HG02870 (cell line): ENCODE data around the gene CISTR.

Source experiments
- ATAC-seq: cut with Tn5 transposase; IDR thresholded peaks from one replicate; pipeline ENCODE4 v1.9.1; 2021; ENCODE audit warnings: mild to moderate bottlenecking, moderate library complexity; ENCODE audit not compliant: unreplicated experiment

The CISTR gene

DNA sequence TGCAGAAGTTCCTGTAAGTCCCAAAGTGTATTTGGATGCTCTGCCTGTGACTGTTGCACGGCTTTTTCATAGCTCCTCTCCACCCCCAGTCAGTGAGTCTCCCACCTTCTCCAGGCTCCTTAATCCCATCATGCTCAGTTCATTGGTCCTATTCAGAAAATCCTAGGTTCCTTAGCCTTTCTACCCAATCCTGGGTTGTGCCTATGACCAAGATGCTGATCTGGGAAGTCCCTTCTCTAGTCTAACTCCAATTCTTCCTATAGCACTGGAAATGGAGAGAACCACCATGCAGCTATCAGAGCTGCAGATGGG is 7.7 kb downstream of the CISTR start:
- ATAC-seq: no peak

- no peak for ATAC-seq
Measured at GRCh38 chr12:53743266-53744129, 8.3 kb downstream of the CISTR start.

GRCh38 chr12:53740130-53740491 is 11.7 kb downstream of the CISTR start:
- no peak for ATAC-seq

DNA sequence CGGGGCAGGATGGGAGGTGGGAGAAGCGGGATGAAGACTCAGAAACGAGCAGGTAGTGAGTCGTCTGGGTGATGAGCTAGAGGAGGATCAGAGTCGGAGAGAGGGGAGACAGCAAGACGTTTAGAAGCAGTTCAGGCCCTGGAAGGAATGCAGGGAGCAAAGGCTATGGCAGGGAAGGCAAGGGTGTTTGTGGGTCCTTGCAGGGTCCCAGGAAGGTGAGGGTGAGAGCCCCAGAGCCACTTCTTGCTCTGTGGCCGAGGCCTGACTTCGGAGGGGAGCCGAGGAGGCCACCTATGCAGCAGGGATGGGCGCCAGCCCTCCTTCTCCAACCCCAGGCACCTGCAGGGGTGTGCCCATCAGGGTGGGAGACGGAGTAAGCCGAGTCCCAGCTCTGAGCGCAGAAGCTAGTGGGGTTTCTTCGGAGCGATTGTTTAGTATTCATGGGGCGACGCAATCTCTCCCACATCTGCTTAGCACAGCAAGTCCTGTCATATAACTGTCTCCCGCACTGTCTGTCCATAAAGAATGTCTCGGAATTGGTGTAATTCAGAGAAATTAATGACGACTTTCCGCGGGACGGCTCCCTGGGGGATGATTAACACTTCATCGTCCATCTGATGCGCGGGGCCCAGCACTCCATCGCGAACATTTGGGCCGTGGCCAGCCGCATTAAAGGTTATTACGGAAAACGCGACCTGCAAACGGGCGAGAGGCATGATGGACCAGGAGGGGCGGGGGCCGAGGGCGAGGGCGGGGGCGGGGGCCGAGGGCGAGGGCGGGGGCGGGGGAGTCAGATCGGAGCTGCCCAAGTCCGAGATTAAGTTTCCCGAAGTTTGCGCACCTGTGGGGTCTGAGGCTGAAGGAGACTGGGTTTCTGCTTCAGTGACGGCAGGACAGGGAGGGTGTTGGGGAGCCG is 12.3 kb downstream of the CISTR start:
- ATAC-seq: no peak

GRCh38 chr12:53738406-53739213 is 13.2 kb downstream of the CISTR start:
- ATAC-seq: no peak

- no peak for ATAC-seq
Measured at GRCh38 chr12:53737951-53738405, 13.8 kb downstream of the CISTR start.

- no peak for ATAC-seq
Measured at GRCh38 chr12:53737093-53737808, 14.5 kb downstream of the CISTR start.

GRCh38 chr12:53736592-53736991 is 15.2 kb downstream of the CISTR start:
- no peak for ATAC-seq

DNA sequence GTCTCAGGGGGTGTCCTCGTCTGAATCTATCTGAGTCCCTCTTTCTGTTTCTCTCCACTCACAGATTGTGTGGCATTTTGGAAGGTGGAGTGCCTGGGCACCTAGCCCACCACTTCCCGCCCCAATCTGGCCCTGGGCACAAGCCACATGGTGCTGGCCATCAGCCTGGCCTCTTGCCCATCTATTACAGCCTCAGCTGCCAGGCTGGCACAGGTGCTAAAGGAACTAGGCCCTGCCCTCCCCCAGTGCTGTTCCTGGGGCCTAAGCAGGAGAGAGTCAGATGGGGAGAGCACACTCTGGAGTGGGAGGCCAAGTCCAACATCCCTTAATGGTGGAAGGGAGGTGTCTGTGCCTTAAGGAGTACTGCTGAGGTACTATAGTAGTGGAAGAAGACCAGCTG is 16.2 kb downstream of the CISTR start:
- ATAC-seq: no peak

- ATAC-seq: no peak
Measured at GRCh38 chr12:53734425-53734824, 17.4 kb downstream of the CISTR start.

- ATAC-seq: no peak
Measured at GRCh38 chr12:53733807-53734200, 18.0 kb downstream of the CISTR start.

DNA sequence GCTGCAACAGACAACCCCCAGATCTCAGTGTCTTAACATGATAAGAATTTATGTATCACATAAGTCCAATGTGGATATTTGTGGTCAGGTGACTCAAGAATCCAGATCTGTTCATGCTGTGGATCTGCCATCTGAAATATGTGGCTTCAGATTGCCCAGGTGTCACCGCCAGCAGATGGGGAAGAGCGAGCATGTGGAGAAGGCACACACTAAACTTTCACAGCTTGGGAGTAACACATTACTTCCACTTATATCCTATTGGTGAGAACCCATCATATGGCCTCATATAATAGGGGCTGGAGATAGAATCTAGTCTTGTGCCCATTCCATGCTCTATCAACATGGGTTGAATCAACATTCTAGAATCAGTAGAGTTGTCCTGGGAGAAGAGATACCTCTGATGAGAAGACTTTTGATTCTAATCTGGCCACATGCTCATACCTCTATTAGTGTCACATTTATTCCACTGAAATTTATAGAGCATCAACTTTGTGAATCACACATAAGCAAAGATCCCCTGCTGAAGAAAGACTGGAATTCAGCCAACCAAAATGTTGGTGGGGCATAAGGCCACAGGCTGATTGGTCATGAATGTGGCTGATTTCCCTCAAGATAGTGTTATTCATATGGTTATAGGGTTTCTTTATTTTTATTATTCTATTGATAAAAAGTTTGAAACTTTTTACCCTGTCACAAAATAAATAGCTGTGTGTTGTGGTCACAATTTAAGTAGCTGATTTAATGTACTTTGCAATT is 18.6 kb downstream of the CISTR start:
- ATAC-seq: no peak

DNA sequence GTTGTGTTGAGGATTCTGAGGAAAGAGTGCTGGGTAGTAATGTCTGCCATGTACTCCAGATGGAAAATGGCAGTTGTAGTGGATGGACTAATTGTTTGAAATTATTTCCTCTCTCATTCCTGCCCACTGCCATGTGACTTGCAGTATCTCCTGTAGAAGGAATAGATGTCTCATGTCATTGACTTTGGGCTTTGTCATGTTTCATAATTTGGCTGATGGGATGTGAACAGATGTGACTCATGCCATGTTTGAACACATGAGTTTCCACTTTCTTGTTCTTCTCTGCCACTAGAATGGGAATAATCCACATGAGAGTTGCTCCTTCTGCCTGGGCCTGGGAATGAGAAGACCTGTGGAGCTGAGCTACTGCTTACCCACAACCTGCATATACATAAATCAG is 22.1 kb downstream of the CISTR start:
- ATAC-seq: no peak

DNA sequence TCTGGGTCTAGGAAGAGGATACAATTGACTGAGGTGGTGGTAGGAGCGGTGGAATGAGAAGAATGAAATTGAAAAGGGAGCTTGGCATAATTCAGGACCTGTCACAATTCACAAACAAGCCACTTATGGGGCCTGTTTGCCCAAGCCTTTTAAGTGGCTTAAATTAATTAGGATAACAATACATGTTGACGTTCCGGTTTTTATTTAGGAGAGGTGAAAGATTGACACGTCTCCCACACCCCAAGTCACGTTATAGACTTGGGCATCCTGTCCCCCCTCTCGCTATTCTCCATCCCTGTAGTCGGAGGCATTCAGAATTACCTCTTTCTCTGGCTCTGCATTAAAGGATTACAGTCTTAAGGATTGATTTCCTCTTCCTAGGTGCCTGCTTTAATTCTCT is 23.6 kb downstream of the CISTR start:
- ATAC-seq: no peak

- peak; percentile 98 for ATAC-seq
Measured at GRCh38 chr12:53727310-53728041, 24.3 kb downstream of the CISTR start, which contains the start of gene CALCOCO1. TSS of gene CALCOCO1 (minus strand) at chr12:53727452. CDS start at chr12:53725242, 2,210 bp downstream.

DNA sequence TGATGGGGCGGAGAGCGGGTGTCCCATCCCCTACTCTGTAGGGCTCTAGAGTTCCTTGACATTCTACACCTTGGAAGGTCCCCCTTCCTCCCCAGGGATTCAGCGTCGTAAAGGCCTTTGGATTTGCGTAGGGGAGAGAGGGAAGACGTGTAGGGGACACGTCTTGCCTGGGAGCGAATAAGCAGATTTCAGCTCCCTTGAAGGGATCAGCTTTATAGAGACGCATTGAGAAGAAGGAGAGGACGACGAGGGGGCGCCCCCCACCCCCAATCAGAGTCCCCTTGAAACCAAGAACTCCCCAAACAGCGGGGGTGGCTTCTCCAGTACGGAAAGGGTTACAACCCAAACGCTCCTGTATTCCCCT is 24.9 kb downstream of the CISTR start:
- ATAC-seq: no peak

GRCh38 chr12:53726341-53726740 is 25.4 kb downstream of the CISTR start:
- ATAC-seq: no peak

DNA sequence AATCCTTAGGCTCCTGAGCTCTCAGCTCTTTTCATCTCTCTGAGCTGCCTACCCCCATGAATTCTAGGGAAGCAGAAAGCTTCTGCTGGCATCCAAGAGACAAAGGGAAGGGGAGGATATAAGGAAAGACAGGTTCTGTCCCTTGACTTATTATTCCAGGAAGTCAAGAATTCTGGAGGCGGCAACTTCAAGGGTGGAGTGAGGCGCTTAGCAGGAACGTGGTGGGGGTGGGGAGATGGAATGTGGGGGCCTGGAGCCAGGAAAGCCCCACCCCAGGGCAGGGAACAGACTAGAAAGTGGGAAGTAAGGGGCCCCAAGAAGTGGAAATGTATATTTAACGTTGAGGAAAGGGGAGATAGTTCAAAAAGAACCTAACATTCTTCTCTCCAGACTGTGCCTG is 26.0 kb downstream of the CISTR start:
- no peak for ATAC-seq

DNA sequence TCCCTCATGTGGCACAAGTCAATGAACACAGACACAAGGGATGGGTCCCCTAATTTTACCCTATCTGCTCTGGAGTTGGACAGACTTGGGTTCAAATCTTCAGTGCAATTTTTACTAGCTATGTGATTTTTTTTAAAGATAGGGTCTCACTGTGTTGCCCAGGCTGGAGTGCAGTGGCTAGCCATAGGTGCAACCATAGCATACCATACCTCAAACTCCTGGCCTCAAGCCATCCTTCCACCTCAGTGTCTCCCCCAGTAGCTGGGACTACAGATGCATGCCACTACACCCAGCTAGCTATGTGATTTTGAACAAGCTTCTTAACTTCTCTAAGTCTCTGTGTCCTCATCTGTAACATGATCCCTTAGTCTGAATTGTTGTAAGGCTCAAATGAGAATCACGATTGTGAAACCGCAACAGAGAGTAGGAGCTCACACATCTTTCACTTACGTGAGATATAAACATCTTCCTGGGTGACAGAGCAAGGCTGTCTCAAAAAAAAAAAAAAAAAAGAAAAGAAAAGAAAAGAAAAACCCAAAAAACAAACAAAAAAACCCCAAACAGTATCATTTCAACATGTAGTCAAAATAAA is 29.2 kb downstream of the CISTR start:
- ATAC-seq: no peak
